H1 (cell line): Measurements from ENCODE around the gene RMC1. TPM values are rescaled to one million over a fixed set of nuclear protein-coding genes. Genes with fewer than 3 reads are reported as not detected.

ENCODE experiments used
- CBX8 ChIP-seq: fragments of 300-800, 300-1000 bp; sonication (generic); IDR thresholded peaks from 2 replicates; pipeline ENCODE4 v1.7.1; 2016; ENCODE audit warnings: low read depth, low read length, borderline replicate concordance
- CEBPB ChIP-seq: IDR thresholded peaks from 2 replicates; pipeline ENCODE4 v1.6.1; 2012; ENCODE audit warnings: low read depth, low read length
- E2F6 ChIP-seq: IDR thresholded peaks from 2 replicates; pipeline ENCODE4 v1.6.1; 2012; ENCODE audit warnings: inconsistent platforms
- HDAC6 ChIP-seq: IDR thresholded peaks from one replicate; pipeline ENCODE4 v1.7.1; 2012; ENCODE audit warnings: low read depth, mild to moderate bottlenecking, inconsistent platforms, low read length, moderate library complexity
- JUN ChIP-seq: IDR thresholded peaks from 2 replicates; pipeline ENCODE4 v1.6.1; 2011; ENCODE audit warnings: low read depth, mild to moderate bottlenecking, improper control_type of control experiment, low read length
- NRF1 ChIP-seq: IDR thresholded peaks from 2 replicates; pipeline ENCODE4 v1.6.1; 2011; ENCODE audit warnings: mild to moderate bottlenecking, low read depth, low read length, improper control_type of control experiment
- USF2 ChIP-seq: IDR thresholded peaks from 2 replicates; pipeline ENCODE4 v1.6.1; 2011; ENCODE audit warnings: low read length, improper control_type of control experiment
- polyA plus RNA-seq, 7 experiments: library from polyadenylated mRNA; depleted of rRNA in 3 of 7; stranded (reverse) in 5 of 7; unstranded in 2 of 7; fragments of >200 nt in 5 of 7; fragments of 200-250 nt in 2 of 7; gene quantifications; 1 replicate in 5 of 7; 2 replicates in 1 of 7; 4 replicates in 1 of 7; pipeline versions ENCODE4 v1.2.1 to v1.2.3, GENCODE V29; 2011 to 2013; ENCODE audit warnings: missing spikeins in 2 of 7, mixed read lengths in 2 of 7
- total RNA-seq: library from RNA; stranded (reverse); fragmentation: NEBNext Ultra II Directional; extraction: Animal tissue kit (Norgen Biotek cat#: 25700); gene quantifications from 2 replicates; pipeline ENCODE4 v1.2.1, GENCODE V29; 2021

RMC1 gene
- total and polyA plus RNA-seq, 2 of the 8 experiments (the other 6 are each of a cell fraction or from before 2014, with no cell fraction given): 16.4 to 20.1 TPM

DNA sequence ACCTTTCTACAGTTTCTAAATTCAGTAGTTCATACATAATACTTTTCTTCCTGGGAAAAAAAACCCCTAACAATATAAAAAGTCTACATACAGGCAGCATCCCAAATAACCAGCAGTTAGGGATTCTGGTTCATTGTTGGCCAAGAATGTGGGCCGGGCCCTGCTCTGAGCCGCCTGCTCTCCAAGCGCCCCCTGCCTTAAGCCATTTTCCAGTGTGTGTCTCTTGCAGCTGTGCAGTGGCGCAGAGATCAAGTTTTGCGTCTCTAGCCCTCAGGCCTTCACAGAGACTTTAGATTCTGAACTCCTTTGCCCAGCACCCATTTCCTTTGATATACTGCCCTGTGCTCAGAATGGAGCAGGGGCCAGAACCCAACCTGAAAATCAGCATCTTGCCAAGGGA lies 32.9 kb downstream of the RMC1 start (continued):
- TF ChIP-seq NRF1 (no peak), CEBPB (no peak), USF2 (no peak), HDAC6 (no peak), E2F6 (no peak), CBX8 (no peak), JUN (no peak)
